ENCODE data around the gene AGER.
"Not testable (repeated sequence)": the region's sequence is repeated elsewhere in the genome, so short reads cannot be mapped to it uniquely, and the experiment has no call there.

Gene AGER

GRCh38 chr6:32146687-32147086, 37.4 kb downstream of the AGER start:
- DNase-seq, result no peak

GRCh38 chr6:32146287-32146686, 37.8 kb downstream of the AGER start:
- no peak for DNase-seq

- DNase-seq, result not testable (repeated sequence)
Observed at GRCh38 chr6:32144238-32144637, 39.8 kb downstream of the AGER start.

- no peak for DNase-seq
Observed at GRCh38 chr6:32140420-32141046, 43.5 kb downstream of the AGER start.

- no peak for DNase-seq
Observed at GRCh38 chr6:32139590-32139989, 44.5 kb downstream of the AGER start.

GRCh38 chr6:32137454-32137853, 46.6 kb downstream of the AGER start:
- no peak for DNase-seq

GRCh38 chr6:32133786-32134185, 50.3 kb downstream of the AGER start:
- DNase-seq, result no peak

GRCh38 chr6:32132110-32132509, 51.9 kb downstream of the AGER start:
- DNase-seq, result no peak

- DNase-seq, result no peak
Observed at GRCh38 chr6:32131439-32131948, 52.6 kb downstream of the AGER start.

Data from activated CD4-positive, alpha-beta T cell treated with anti-CD3 and anti-CD28 coated beads for 1 hour (primary cell).